Endodermal cell (in vitro differentiated cells): ENCODE results near the gene WDR91. TPM values are rescaled to one million over a fixed set of nuclear protein-coding genes. Genes with fewer than 3 reads are reported as not detected.
A peak's percentile ranks its signal among the peaks of the same experiment; 100 is the strongest.

Experiments
- DNase-seq: peaks from one replicate; pipeline ENCODE4 v3.0.0-alpha.2; 2017
- H3K27ac ChIP-seq: 2 replicates; pipeline ENCODE4 v1.5.1; 2013; ENCODE audit warnings: mild to moderate bottlenecking, low read depth, low read length, moderate library complexity
- H3K27me3 ChIP-seq: 2 replicates; pipeline ENCODE4 v1.6.1; 2013; ENCODE audit warnings: mild to moderate bottlenecking, low read length, moderate library complexity; ENCODE audit not compliant: insufficient read depth, control insufficient read depth, poor library complexity, severe bottlenecking
- H3K36me3 ChIP-seq: 2 replicates; pipeline ENCODE4 v1.7.0; 2013; ENCODE audit warnings: mild to moderate bottlenecking, low read length, moderate library complexity; ENCODE audit not compliant: control insufficient read depth, insufficient read depth
- H3K4me1 ChIP-seq: one replicate; pipeline ENCODE4 v1.7.0; 2013; ENCODE audit warnings: low read length; ENCODE audit not compliant: control insufficient read depth, insufficient read depth
- H3K4me3 ChIP-seq: 2 replicates; pipeline ENCODE4 v1.5.1; 2013; ENCODE audit warnings: mild to moderate bottlenecking, low read length, moderate library complexity
- H3K9ac ChIP-seq: 2 replicates; pipeline ENCODE4 v1.6.1; 2013; ENCODE audit warnings: mild to moderate bottlenecking, low read length, moderate library complexity; ENCODE audit not compliant: poor library complexity, severe bottlenecking; ENCODE audit errors: extremely low read depth
- H3K9me3 ChIP-seq: 2 replicates; pipeline ENCODE4 v1.6.1; 2013; ENCODE audit warnings: mild to moderate bottlenecking, low read length, moderate library complexity; ENCODE audit not compliant: control insufficient read depth
- H3K27ac Mint-ChIP-seq: 2 replicates; pipeline ENCODE4 v1.8.0; 2020; ENCODE audit warnings: mixed read lengths
- H3K27me3 Mint-ChIP-seq: 2 replicates; pipeline ENCODE4 v1.8.0; 2021; ENCODE audit warnings: mild to moderate bottlenecking, mixed read lengths; ENCODE audit not compliant: insufficient read depth
- H3K36me3 Mint-ChIP-seq: 2 replicates; pipeline ENCODE4 v1.8.0; 2020; ENCODE audit warnings: low read depth, mixed read lengths
- H3K4me1 Mint-ChIP-seq: 2 replicates; pipeline ENCODE4 v1.8.0; 2020; ENCODE audit warnings: mixed read lengths
- H3K4me3 Mint-ChIP-seq: 2 replicates; pipeline ENCODE4 v1.8.0; 2020; ENCODE audit warnings: mild to moderate bottlenecking, moderate library complexity, mixed read lengths
- H3K9me3 Mint-ChIP-seq: 2 replicates; pipeline ENCODE4 v1.8.0; 2020; ENCODE audit warnings: mild to moderate bottlenecking, mixed read lengths
- CTCF ChIP-seq: fragments of 200-600 bp; sonication (generic); conservative IDR thresholded peaks from 2 replicates; pipeline ENCODE4 v1.5.0; 2021; ENCODE audit warnings: antibody characterized with exemption, mild to moderate bottlenecking
- WGBS, 2 experiments: methylation state at CpG; one replicate each; pipeline versions ENCODE4 v1.1.5 to v1.1.7; 2013; ENCODE audit warnings: missing lambda C conversion rate in 2 of 2, mixed read lengths in 1 of 2; ENCODE audit not compliant: insufficient coverage in 1 of 2, insufficient read length in 1 of 2; 5-methylcytosine and 5-hydroxymethylcytosine counted together
- total RNA-seq, 2 donors: library from RNA; stranded (reverse); fragmentation: NEBNext Ultra II Directional in 1 of 2; extraction: Animal tissue kit (Norgen Biotek cat#: 25700) in 1 of 2; gene quantifications; 2 replicates in 1 of 2; 3 replicates in 1 of 2; pipeline ENCODE4 v1.2.1, GENCODE V29; 2021

Gene WDR91
- total RNA-seq, 2 donors from 2014 or later: 8.2 to 9.6 TPM

- Mint-ChIP-seq H3K4me1 (peaks cover 16% of the 10 kb centered on the region), H3K9me3 (peaks cover 43% of the 10 kb centered on the region), H3K27ac (peak overlapping the region; percentile 19), H3K4me3 (no peak overlapping the region), H3K27me3 (no peaks in the 10 kb centered on the region), H3K36me3 (peaks cover 77% of the 10 kb centered on the region)
- no peaks in the 10 kb centered on the region for H3K27me3 ChIP-seq
- H3K9ac ChIP-seq: no peak overlapping the region
- H3K4me3 ChIP-seq: no peak overlapping the region
- peaks cover 40% of the 10 kb centered on the region for H3K9me3 ChIP-seq
- H3K27ac ChIP-seq: peak overlapping the region; percentile 42
- H3K4me1 ChIP-seq: peaks cover 4% of the 10 kb centered on the region
- WGBS, 2 experiments: 94 to 100% methylated on average over 2 to 5 of the region's 5 CpGs
- H3K36me3 ChIP-seq: peaks cover 14% of the 10 kb centered on the region
- TF ChIP-seq CTCF: no peak
- DNase-seq: no peak
These were observed 51.0 kb downstream of the WDR91 start for GRCh38 chr7:135160098-135160857.

GRCh38 chr7:135159359-135160085, 51.8 kb downstream of the WDR91 start:
- Mint-ChIP-seq H3K36me3 (peaks cover 71% of the 10 kb centered on the region), H3K4me1 (peaks cover 16% of the 10 kb centered on the region), H3K27ac (no peak overlapping the region), H3K27me3 (no peaks in the 10 kb centered on the region), H3K4me3 (no peak overlapping the region), H3K9me3 (peaks cover 50% of the 10 kb centered on the region)
- WGBS, 2 experiments: 78 to 90% methylated on average over 1 to 2 of the region's 2 CpGs
- H3K36me3 ChIP-seq: peaks cover 10% of the 10 kb centered on the region
- H3K4me3 ChIP-seq: no peak overlapping the region
- DNase-seq: no peak
- no peak overlapping the region for H3K27ac ChIP-seq
- H3K27me3 ChIP-seq: no peaks in the 10 kb centered on the region
- no peak for TF ChIP-seq CTCF
- peaks cover 46% of the 10 kb centered on the region for H3K9me3 ChIP-seq
- H3K9ac ChIP-seq: no peak overlapping the region
- H3K4me1 ChIP-seq: peaks cover 4% of the 10 kb centered on the region

GRCh38 chr7:135158874-135159273, 52.5 kb downstream of the WDR91 start:
- Histone ChIP-seq H3K27ac (no peak overlapping the region), H3K27me3 (no peaks in the 10 kb centered on the region), H3K4me3 (no peak overlapping the region), H3K4me1 (peaks cover 4% of the 10 kb centered on the region), H3K9me3 (peaks cover 46% of the 10 kb centered on the region), H3K9ac (no peak overlapping the region), H3K36me3 (peaks cover 4% of the 10 kb centered on the region)
- Mint-ChIP-seq H3K4me1 (peaks cover 16% of the 10 kb centered on the region), H3K27me3 (no peaks in the 10 kb centered on the region), H3K9me3 (peaks cover 54% of the 10 kb centered on the region), H3K4me3 (no peak overlapping the region), H3K27ac (no peak overlapping the region), H3K36me3 (peaks cover 66% of the 10 kb centered on the region)
- DNase-seq: no peak
- TF ChIP-seq CTCF: no peak
- WGBS, 2 experiments: 92 to 94% methylated on average over 4 to 6 of the region's 6 CpGs
